Stimulated activated CD8-positive, alpha-beta memory T cell treated with anti-CD3 and anti-CD28 coated beads, Interleukin-7, amount 100 ng/mL, for 4 hours (primary cell): Measurements from ENCODE around the gene ALK.
"Not testable (repeated sequence)": the region's sequence is repeated elsewhere in the genome, so short reads cannot be mapped to it uniquely, and the experiment has no call there.

Experiments used
- DNase-seq, 2 donors: peaks; one replicate each; pipeline ENCODE4 v3.0.0-alpha.2; 2020; ENCODE audit warnings: low read depth in 2 of 2

The ALK gene

DNA sequence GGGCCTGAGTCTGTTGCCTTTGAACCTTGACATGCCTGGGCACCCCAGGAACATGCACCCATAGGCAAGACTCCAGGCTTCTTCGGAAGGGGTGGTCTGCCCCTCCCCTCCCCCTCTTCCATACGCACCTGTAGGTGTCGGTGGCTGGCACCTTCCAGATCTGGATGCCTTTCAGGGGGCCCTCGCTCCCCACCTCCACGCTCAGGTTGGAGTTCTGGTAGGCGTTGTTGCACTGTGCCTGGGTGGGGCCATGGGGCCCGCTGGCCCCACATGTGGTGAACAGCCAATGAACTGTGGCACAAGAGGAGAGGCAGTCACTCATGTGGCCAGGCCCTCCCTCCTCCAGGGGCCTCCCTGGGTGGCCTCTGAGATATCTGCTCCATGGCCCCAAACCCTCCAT is 670.4 kb downstream of the ALK start:
- DNase-seq = no peak

- DNase-seq = no peak
Observed at GRCh38 chr2:29249666-29250253, 671.6 kb downstream of the ALK start.

DNA sequence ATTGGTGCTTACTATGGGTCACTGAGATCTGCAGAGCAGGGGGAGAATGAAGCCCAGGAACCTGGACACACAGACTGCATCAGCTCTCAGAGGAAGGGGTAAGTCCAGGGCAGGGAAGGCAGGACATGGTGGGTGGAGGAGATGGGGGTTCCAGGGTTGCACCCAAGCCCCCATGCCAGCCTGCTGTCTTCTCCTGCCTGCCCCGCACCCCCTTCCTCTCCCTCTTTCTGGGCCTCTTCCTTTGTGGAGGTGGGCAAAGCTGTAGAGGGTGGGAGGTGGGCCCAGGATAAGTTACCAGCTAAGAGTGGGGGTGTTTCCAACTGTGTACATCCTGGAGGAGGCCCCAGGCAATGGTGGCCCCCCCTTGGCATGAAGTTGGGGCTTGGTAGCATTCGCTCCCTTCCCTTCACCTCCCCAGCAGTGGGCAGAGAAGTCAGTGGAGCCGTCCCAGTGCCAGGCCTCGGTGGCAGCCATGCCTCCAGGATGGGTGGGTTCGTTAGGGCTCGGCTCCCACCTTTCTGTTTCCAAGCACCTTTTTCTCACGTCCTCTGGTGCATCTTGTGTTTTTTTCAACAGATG is 674.0 kb downstream of the ALK start:
- DNase-seq = no peak

- no peak for DNase-seq
Observed at GRCh38 chr2:29246383-29247300, 674.7 kb downstream of the ALK start.

DNA sequence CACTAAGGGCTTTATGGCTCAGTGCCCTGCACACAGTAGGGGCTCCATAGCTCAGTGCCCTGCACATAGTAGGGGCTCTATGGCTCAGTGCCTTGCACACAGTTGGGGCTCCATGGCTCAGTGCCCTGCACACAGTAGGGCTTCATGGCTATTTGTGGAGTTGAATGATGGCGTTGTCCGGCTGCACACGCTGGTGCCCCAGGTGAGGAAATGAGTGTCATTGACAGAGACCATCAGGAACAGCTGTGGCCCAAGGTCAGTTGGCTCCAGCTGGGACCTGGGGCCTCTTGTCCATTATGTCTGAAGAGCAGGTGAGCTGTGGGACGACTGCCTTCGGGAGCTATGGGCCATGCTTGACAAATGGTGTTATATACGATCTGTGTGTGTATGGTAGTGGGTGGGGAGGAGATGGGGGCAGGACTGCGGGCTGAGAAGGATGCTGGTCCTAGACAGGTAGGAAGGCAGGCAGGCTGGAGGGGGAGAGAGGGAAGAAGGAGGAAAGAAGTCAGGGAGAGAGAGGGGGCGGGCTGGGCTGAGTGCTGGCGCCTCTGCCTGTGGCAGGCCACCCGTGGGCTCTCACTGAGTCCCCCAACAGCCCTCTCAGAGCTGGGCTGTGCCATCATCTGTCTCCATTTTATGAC is 675.5 kb downstream of the ALK start:
- no peak for DNase-seq

DNA sequence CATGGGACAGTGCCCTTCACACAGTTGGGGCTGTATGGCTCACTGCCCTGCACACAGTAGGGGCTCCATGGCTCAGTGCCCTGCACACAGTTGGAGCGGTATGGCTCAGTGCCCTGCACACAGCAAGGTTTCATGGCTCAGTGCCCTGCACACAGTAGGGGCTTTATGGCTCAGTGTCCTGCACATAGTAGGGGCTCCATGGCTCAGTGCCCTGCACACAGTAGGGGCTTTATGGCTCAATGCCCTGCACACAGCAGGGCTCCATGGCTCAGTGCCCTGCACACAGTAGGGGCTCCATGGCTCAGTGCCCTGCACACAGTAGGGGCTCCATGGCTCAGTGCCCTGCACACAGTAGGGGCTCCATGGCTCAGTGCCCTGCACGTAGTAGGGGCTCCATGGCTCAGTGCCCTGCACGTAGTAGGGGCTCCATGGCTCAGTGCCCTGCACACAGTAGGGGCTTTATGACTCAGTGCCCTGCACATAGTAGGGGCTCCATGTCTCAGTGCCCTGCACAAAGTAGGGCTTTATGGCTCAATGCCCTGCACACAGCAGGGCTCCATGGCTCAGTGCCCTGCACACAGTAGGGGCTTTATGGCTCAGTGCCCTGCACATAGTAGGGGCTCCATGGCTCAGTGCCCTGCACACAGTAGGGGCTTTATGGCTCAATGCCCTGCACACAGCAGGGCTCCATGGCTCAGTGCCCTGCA is 676.2 kb downstream of the ALK start:
- DNase-seq = not testable (repeated sequence)

- no peak for DNase-seq
Observed at GRCh38 chr2:29242621-29243375, 678.6 kb downstream of the ALK start.

- no peak for DNase-seq
Observed at GRCh38 chr2:29241955-29242565, 679.3 kb downstream of the ALK start.

GRCh38 chr2:29241341-29241740 is 680.0 kb downstream of the ALK start:
- no peak for DNase-seq

- no peak for DNase-seq
Observed at GRCh38 chr2:29240601-29241000, 680.8 kb downstream of the ALK start.

GRCh38 chr2:29239209-29239960 is 682.0 kb downstream of the ALK start:
- no peak for DNase-seq

DNA sequence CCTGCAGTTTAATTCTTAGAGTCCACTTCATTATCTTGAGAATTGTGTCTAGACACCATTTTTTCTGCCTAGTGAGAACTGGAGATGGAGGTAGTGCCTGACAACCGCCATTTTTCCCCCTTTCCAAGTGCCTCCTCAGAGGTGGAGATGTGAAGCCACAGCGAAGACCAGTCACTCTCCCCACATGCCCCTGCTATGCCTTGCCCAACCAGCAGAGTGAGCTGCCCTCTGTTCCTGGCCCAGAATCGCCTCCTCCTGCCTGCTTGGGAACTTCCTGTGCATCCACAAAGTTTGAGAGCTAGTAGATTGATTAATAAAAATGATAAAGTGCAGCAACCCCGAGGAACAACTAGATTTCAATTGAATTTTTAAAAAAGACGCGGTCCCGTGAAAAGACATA is 682.9 kb downstream of the ALK start:
- no peak for DNase-seq

DNA sequence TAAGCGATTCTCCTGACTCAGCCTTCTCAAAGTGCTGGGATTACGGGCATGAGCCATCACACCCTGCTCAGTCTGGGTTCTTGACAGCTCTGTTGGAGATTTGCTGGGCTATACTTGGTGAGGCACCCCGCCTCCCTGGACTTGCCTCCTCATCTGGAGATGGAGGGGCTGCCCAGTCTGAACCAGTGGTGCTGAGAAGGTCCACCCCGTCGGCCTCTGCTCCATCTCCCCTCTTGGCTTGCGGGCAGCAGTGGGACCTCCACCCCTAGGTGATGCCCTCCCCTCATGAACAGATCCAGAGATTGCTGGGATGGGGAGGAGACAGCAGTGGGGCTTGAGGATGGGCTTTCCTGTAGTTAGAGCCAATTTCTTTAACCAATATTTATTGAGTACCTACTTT is 685.3 kb downstream of the ALK start:
- no peak for DNase-seq

GRCh38 chr2:29235411-29235810 is 686.0 kb downstream of the ALK start:
- DNase-seq = no peak

DNA sequence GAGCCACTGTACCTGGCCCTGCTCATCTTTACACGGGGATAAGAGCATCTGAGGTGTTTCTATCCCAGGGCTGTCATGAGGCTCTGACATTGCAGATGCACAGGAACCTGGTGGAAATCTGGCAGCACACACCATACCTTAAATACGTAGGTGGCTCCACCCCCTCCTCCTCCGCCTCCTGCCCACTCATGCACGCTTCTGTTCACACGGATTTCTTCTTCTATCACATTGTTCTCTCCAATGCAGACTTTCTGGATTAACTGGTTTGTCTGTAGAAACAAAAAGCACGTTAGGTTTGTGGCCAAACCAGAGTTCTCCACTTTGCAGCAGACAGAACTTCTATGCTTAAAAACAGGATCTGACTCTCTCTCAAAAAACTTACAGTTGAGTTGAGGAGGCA is 688.0 kb downstream of the ALK start:
- no peak for DNase-seq

GRCh38 chr2:29232041-29232440 is 689.3 kb downstream of the ALK start:
- DNase-seq = no peak

DNA sequence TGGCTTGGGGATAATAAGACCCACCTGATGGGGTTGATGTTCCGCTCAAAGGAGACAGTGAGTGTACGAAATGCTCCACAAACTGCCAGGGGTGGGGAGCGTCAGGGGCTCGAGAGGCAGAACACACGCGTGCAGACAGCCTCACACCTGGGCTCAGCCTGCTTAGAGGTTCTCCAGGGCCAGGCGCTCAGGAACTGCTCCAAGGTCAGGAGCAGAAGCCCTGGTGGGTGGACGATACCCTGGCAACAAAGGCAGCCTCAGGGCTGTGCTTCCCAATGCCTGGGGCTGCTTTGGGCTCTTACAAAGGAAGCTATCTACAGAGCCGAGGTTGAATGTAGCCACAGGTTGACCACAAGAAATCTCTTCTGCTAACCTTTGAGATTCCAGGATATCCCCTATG is 691.7 kb downstream of the ALK start:
- DNase-seq = no peak

- no peak for DNase-seq
Observed at GRCh38 chr2:29228947-29229346, 692.4 kb downstream of the ALK start.

- no peak for DNase-seq
Observed at GRCh38 chr2:29227935-29228675, 693.3 kb downstream of the ALK start.
